BJ (cell line): ENCODE data around the gene EEA1. TPM values are rescaled to one million over a fixed set of nuclear protein-coding genes. Genes with fewer than 3 reads are reported as not detected.

Experiments
- CTCF ChIA-PET: fragments of 350-600 bp; formaldehyde crosslinking; extraction: SDS; loops from one replicate; lab custom pipeline; 2021; ENCODE audit warnings: antibody characterized with exemption, inconsistent platforms; lab: Yijun Ruan, JAX
- POLR2A ChIA-PET: fragments of 300-600 bp; sonication (Branson Sonifier 250); formaldehyde crosslinking; extraction: SDS; loops from one replicate; lab custom pipeline; 2021; ENCODE audit warnings: antibody characterized with exemption; lab: Charles Lee
- DNase-seq: peaks from one replicate; pipeline ENCODE4 v3.0.0-alpha.2; 2011; ENCODE audit warnings: low read depth
- H3K27me3 ChIP-seq: 2 replicates; pipeline ENCODE4 v1.6.0; 2011; ENCODE audit warnings: low read length; ENCODE audit not compliant: control insufficient read depth, insufficient read depth
- H3K36me3 ChIP-seq: 2 replicates; pipeline ENCODE4 v1.5.1; 2011; ENCODE audit warnings: low read length; ENCODE audit not compliant: control insufficient read depth, insufficient read depth
- H3K4me3 ChIP-seq: 2 replicates; pipeline ENCODE4 v1.5.1; 2011; ENCODE audit warnings: low read depth, mild to moderate bottlenecking, control low read depth, low read length
- CTCF ChIP-seq: IDR thresholded peaks from 2 replicates; pipeline ENCODE4 v1.5.1; 2011; ENCODE audit warnings: low read depth, mild to moderate bottlenecking, control low read depth, inconsistent platforms, low read length, moderate library complexity; ENCODE audit not compliant: insufficient read depth
- polyA plus RNA-seq: library from polyadenylated mRNA; depleted of rRNA; stranded (reverse); fragments of >200 nt; gene quantifications from 2 replicates; pipeline ENCODE4 v1.2.3, GENCODE V29; 2011

Gene EEA1
- polyA plus RNA-seq, 1 experiment = 4.9 TPM

- ChIA-PET CTCF (no interaction called here), POLR2A (no interaction called here)
- no peak for TF ChIP-seq CTCF
- no peak for DNase-seq
- H3K36me3 ChIP-seq = no peaks in the 10 kb centered on the region
- no peak overlapping the region for H3K4me3 ChIP-seq
- H3K27me3 ChIP-seq = no peaks in the 10 kb centered on the region
Observed at GRCh38 chr12:92953747-92954146, 24.7 kb upstream of the EEA1 start.

- no peaks in the 10 kb centered on the region for H3K36me3 ChIP-seq
- no peaks in the 10 kb centered on the region for H3K27me3 ChIP-seq
- no peak for TF ChIP-seq CTCF
- DNase-seq = no peak
- ChIA-PET POLR2A (no interaction called here), CTCF (interaction anchor here (0.7 kb wide), 1 partner anchor 19 kb away, joined by 3 read pairs; no protein-coding TSS in a partner anchor)
- no peak overlapping the region for H3K4me3 ChIP-seq
Observed at GRCh38 chr12:92952394-92952793, 23.3 kb upstream of the EEA1 start.

- no peak for DNase-seq
- POLR2A ChIA-PET = no interaction called here
Observed at GRCh38 chr12:92951006-92951405, 21.9 kb upstream of the EEA1 start.

GRCh38 chr12:92950011-92950410 is 20.9 kb upstream of the EEA1 start:
- no peaks in the 10 kb centered on the region for H3K36me3 ChIP-seq
- no peaks in the 10 kb centered on the region for H3K27me3 ChIP-seq
- H3K4me3 ChIP-seq = no peak overlapping the region
- ChIA-PET CTCF (no interaction called here), POLR2A (no interaction called here)
- TF ChIP-seq CTCF = no peak
- DNase-seq = no peak

More at GRCh38 chr12:92951006-92951405, 21.9 kb upstream of the EEA1 start:
- TF ChIP-seq CTCF = no peak
- H3K36me3 ChIP-seq = no peaks in the 10 kb centered on the region
- H3K4me3 ChIP-seq = no peak overlapping the region
- H3K27me3 ChIP-seq = no peaks in the 10 kb centered on the region
- CTCF ChIA-PET = interaction anchor here (0.9 kb wide), 1 partner anchor 36 kb away, joined by 5 read pairs; no protein-coding TSS in a partner anchor

- no peaks in the 10 kb centered on the region for H3K27me3 ChIP-seq
- H3K36me3 ChIP-seq = no peaks in the 10 kb centered on the region
- CTCF ChIA-PET = no interaction called here
- no peak for DNase-seq
- no peak for TF ChIP-seq CTCF
- POLR2A ChIA-PET = no interaction called here
- H3K4me3 ChIP-seq = no peak overlapping the region
Observed at GRCh38 chr12:92949466-92949865, 20.4 kb upstream of the EEA1 start.
